ENCODE results near the gene MFN2. TPM values are rescaled to one million over a fixed set of nuclear protein-coding genes. Genes with fewer than 3 reads are reported as not detected.
A peak's percentile ranks its signal among the peaks of the same experiment; 100 is the strongest.

Gene MFN2
- polyA plus RNA-seq, 1 donor: 72.6 TPM

DNA sequence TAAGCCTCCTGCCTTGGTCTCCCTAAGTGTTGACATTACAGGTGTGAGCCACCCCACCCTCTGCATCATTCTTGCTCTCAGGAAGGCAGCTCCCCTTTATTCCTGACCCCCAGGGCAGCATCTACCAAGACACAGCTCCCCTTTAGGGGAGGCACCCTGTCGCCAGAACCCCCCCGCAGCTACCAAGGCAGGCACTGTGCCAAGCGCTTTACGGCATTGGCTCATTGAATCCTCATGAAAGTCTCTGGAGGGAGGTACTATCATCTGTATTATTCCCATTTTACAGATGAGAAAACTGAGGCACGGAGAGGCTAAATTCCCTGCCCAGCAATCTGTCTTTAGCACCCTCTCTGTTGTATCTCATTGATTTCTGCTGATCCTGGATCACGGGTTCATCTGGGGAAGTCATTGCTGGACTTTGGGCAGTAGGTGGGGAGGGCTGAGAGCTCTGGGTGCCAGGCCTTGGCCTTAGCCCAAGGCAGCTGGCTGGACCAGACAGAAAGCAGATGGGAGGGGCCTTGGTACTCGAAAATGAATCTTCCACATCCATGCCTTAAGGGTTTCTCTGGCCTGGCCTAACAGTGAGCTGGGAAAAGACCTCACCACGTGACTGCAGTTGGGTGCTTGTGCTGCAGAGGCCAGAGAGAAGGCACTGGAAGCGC lies 39.9 kb upstream of the MFN2 start:
- H3K36me3 ChIP-seq (ENCODE audit: control insufficient read depth, insufficient read depth, low read length): peaks cover 20% of the 10 kb centered on the region
- no peaks in the 10 kb centered on the region for H3K27me3 ChIP-seq (ENCODE audit: control insufficient read depth, insufficient read depth, low read length)
- WGBS (ENCODE audit: insufficient coverage, low lambda C conversion rate): no CpG with 5 or more reads among the region's 9 CpGs
- H3K4me1 ChIP-seq (ENCODE audit: control insufficient read depth, insufficient read depth, low read length): no peaks in the 10 kb centered on the region
- peak; percentile 51 to 64 for DNase-seq
- no peaks in the 10 kb centered on the region for H3K9me3 ChIP-seq (ENCODE audit: control insufficient read depth, low read depth, low read length)
- H3K27ac ChIP-seq (ENCODE audit: low read length): no peak overlapping the region
- H3K4me3 ChIP-seq (ENCODE audit: low read length): no peak overlapping the region

DNA sequence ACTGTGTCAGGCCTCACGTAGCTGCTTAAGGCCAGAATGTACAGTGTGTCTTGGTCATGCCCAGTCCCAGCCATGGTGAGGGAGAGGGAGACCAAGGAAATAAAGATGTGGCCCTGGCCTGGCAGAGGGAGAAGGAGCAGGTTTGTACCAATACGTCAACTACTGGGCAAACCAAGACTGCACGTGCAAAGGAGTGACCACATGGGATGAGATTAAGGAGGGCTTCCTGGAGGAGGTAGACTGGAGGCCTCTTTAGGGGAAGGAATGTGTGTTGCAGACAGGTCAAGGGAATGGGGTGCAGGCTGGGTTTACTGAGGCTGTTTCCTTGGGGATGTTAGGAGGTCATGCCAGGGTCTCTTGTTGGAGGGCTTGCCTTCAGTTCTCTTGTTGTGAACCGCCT lies 38.0 kb upstream of the MFN2 start:
- no peaks in the 10 kb centered on the region for H3K4me1 ChIP-seq (ENCODE audit: control insufficient read depth, insufficient read depth, low read length)
- H3K27ac ChIP-seq (ENCODE audit: low read length): no peak overlapping the region
- no peaks in the 10 kb centered on the region for H3K9me3 ChIP-seq (ENCODE audit: control insufficient read depth, low read depth, low read length)
- no CpG with 5 or more reads among the region's 4 CpGs for WGBS (ENCODE audit: insufficient coverage, low lambda C conversion rate)
- no peak for DNase-seq
- H3K36me3 ChIP-seq (ENCODE audit: control insufficient read depth, insufficient read depth, low read length): peaks cover 20% of the 10 kb centered on the region
- no peak overlapping the region for H3K4me3 ChIP-seq (ENCODE audit: low read length)
- H3K27me3 ChIP-seq (ENCODE audit: control insufficient read depth, insufficient read depth, low read length): no peaks in the 10 kb centered on the region

DNA sequence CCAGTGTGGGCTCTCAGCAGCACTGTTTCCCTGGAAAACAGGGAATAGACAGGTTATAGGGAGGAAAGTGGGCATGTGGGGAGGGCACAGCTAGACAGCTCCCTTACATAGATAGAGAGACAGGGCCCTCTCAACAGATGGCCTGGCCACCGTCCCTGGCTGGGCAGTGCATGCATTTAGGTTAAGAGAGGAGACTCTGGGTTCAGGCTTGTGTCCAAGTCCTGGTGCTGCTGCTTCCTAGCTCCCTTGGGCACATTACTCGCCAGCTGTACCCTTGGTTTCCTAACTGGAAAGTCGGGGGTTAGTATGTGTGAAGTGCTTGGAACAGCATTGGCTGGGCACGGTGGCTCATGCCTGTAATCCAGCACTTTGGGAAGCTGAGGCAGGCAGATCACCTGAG lies 36.6 kb upstream of the MFN2 start:
- no peak overlapping the region for H3K4me3 ChIP-seq (ENCODE audit: low read length)
- no CpG with 5 or more reads among the region's 4 CpGs for WGBS (ENCODE audit: insufficient coverage, low lambda C conversion rate)
- H3K9me3 ChIP-seq (ENCODE audit: control insufficient read depth, low read depth, low read length): no peaks in the 10 kb centered on the region
- no peak overlapping the region for H3K27ac ChIP-seq (ENCODE audit: low read length)
- peaks cover 20% of the 10 kb centered on the region for H3K36me3 ChIP-seq (ENCODE audit: control insufficient read depth, insufficient read depth, low read length)
- no peaks in the 10 kb centered on the region for H3K4me1 ChIP-seq (ENCODE audit: control insufficient read depth, insufficient read depth, low read length)
- no peak for DNase-seq
- H3K27me3 ChIP-seq (ENCODE audit: control insufficient read depth, insufficient read depth, low read length): no peaks in the 10 kb centered on the region

DNA sequence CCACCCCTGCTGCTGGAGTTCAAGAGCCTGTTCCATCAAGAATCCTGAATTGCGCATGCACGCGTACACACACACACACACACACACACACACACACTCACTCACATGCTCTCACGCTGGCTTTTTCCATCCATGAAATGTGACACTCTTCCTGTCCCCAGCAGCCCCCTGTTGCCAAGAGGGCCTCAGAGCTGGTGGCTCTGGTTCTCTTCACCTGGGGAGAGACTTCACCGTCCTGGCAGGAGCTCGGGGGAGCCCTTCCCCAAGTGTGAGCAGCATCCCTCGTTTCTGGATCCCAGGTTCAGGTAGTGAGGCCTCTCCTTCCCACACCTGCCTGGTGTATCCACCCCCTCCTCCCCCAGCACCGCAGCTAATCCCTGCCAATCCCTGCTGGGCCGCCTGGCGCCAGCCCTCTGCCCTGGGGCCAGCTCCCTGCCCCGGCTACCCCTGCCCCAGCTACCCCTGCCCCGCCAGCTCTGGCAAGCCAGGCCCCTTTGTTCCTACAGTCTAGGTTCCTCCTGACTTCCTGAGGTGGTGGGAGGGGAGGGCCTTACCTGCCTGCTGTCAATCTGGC lies 35.8 kb upstream of the MFN2 start:
- DNase-seq: no peak
- Histone ChIP-seq H3K36me3 (ENCODE audit: control insufficient read depth, insufficient read depth, low read length) (peaks cover 25% of the 10 kb centered on the region), H3K27ac (ENCODE audit: low read length) (no peak overlapping the region), H3K4me3 (ENCODE audit: low read length) (no peak overlapping the region), H3K27me3 (ENCODE audit: control insufficient read depth, insufficient read depth, low read length) (no peaks in the 10 kb centered on the region), H3K9me3 (ENCODE audit: control insufficient read depth, low read depth, low read length) (no peaks in the 10 kb centered on the region), H3K4me1 (ENCODE audit: control insufficient read depth, insufficient read depth, low read length) (no peaks in the 10 kb centered on the region)
- WGBS (ENCODE audit: insufficient coverage, low lambda C conversion rate): 60% methylated on average over 1 of the region's 12 CpGs

DNA sequence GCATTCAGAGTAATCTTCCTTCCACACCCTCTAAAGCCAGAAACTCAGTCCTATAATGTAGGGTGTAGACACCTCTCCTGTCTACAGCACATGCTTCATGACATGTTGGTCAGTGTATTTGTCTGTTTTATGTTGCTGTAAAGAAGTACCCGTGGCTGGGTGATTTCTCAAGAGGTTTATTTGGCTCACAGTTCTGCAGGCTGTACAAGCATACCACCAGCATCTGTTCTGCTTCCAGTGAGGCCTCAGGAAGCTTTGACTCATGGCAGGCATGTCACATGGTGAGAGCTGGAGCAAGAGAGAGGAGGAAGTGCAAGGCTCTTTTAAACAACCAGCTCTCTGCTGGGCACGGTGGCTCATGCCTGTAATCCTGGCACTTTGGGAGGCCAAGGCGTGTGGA lies 33.6 kb upstream of the MFN2 start:
- no peaks in the 10 kb centered on the region for H3K9me3 ChIP-seq (ENCODE audit: control insufficient read depth, low read depth, low read length)
- no peaks in the 10 kb centered on the region for H3K27me3 ChIP-seq (ENCODE audit: control insufficient read depth, insufficient read depth, low read length)
- no peak overlapping the region for H3K4me3 ChIP-seq (ENCODE audit: low read length)
- no peak for DNase-seq
- H3K4me1 ChIP-seq (ENCODE audit: control insufficient read depth, insufficient read depth, low read length): no peaks in the 10 kb centered on the region
- peaks cover 27% of the 10 kb centered on the region for H3K36me3 ChIP-seq (ENCODE audit: control insufficient read depth, insufficient read depth, low read length)
- H3K27ac ChIP-seq (ENCODE audit: low read length): no peak overlapping the region
- no CpG with 5 or more reads among the region's 3 CpGs for WGBS (ENCODE audit: insufficient coverage, low lambda C conversion rate)

DNA sequence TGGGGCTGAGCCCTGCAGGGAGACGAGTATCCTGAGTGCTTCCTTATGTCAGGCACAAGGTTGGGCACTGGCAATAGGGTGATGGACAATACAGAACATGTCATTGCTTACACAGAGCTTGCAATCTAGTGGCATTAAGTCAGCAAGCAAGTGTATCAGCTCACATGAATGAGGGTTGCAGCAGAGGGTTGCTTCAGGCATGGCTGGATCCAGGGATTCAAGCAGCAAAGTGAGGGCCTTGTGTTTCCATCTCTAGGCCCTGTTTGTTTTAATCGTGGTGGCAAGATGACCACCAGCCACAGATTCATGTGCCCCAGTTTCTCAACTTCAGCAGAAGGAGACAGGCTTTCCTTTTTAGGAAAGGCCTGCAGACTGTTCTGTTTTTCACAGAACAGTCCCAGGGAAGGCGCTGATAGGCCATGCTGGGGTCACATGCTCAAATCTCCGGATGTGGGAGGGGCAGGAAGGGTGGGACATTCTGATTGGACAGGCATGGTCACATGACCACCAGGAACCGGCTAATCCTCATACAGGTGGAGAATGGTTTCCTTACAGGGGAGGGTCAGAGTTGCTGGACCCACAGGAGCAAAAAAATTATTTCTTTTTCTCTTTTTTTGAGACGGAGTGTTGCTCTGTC lies 31.3 kb upstream of the MFN2 start:
- no peak overlapping the region for H3K4me3 ChIP-seq (ENCODE audit: low read length)
- no peaks in the 10 kb centered on the region for H3K4me1 ChIP-seq (ENCODE audit: control insufficient read depth, insufficient read depth, low read length)
- no peak overlapping the region for H3K27ac ChIP-seq (ENCODE audit: low read length)
- WGBS (ENCODE audit: insufficient coverage, low lambda C conversion rate): no CpG with 5 or more reads among the region's 6 CpGs
- no peak for DNase-seq
- H3K36me3 ChIP-seq (ENCODE audit: control insufficient read depth, insufficient read depth, low read length): peaks cover 32% of the 10 kb centered on the region
- no peaks in the 10 kb centered on the region for H3K27me3 ChIP-seq (ENCODE audit: control insufficient read depth, insufficient read depth, low read length)
- H3K9me3 ChIP-seq (ENCODE audit: control insufficient read depth, low read depth, low read length): no peaks in the 10 kb centered on the region

DNA sequence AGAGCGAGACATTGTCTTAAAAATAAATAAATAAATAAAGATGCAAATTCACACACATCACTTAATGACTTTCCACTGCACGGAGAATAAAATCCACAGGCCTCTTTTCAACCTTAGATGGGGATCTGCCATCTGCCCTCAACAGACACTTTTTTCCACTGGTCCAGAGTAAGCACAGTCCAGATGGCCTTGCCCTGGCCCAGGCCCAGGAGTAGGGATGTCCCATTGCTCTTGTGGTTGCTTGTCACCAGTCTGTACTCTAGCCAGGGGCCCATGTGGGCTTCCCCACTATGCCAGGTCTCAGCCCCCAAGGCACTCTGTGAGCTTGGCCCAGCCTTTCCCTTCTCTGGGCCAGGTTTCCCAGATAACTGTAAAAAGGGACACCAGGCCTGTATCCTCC lies 28.3 kb upstream of the MFN2 start:
- Histone ChIP-seq H3K9me3 (ENCODE audit: control insufficient read depth, low read depth, low read length) (no peaks in the 10 kb centered on the region), H3K4me3 (ENCODE audit: low read length) (no peak overlapping the region), H3K27ac (ENCODE audit: low read length) (no peak overlapping the region), H3K36me3 (ENCODE audit: control insufficient read depth, insufficient read depth, low read length) (peaks cover 42% of the 10 kb centered on the region), H3K27me3 (ENCODE audit: control insufficient read depth, insufficient read depth, low read length) (no peaks in the 10 kb centered on the region), H3K4me1 (ENCODE audit: control insufficient read depth, insufficient read depth, low read length) (no peaks in the 10 kb centered on the region)
- no peak for DNase-seq
- WGBS (ENCODE audit: insufficient coverage, low lambda C conversion rate): no CpG with 5 or more reads among the region's 2 CpGs

DNA sequence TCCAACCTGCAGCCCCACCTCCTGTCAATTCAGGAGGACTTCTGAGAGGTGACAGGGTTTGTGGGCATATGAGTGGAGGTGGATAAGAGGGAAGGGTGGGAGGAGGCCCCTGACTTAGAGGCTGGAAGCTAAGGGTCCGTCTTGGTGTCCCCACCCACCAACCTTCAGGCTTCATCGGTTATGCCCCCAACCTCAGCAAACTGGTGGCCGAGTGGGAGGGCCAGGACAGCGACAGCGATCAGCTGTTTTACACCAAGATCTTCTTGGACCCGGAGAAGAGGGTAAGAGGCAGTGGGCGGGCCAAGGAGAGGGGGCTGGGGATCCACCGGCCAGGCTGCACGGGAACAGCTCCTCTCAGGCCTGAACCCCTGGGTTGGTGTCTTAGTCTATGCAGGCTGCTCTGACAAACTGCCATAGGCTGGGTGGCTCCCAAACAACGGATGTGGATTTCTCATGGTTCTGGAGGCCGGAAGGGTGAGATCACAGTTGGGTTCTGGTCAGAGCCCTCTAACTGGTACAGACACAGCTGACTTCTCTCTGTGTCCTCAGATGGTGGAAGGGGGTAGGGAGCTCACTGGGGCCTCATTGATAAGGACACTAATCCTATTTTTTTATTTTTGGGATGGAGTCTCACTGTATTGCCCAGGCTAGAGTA lies 27.7 kb upstream of the MFN2 start:
- Histone ChIP-seq H3K36me3 (ENCODE audit: control insufficient read depth, insufficient read depth, low read length) (peaks cover 49% of the 10 kb centered on the region), H3K27ac (ENCODE audit: low read length) (no peak overlapping the region), H3K4me1 (ENCODE audit: control insufficient read depth, insufficient read depth, low read length) (no peaks in the 10 kb centered on the region), H3K9me3 (ENCODE audit: control insufficient read depth, low read depth, low read length) (no peaks in the 10 kb centered on the region), H3K27me3 (ENCODE audit: control insufficient read depth, insufficient read depth, low read length) (no peaks in the 10 kb centered on the region), H3K4me3 (ENCODE audit: low read length) (no peak overlapping the region)
- DNase-seq: no peak
- no CpG with 5 or more reads among the region's 11 CpGs for WGBS (ENCODE audit: insufficient coverage, low lambda C conversion rate)

DNA sequence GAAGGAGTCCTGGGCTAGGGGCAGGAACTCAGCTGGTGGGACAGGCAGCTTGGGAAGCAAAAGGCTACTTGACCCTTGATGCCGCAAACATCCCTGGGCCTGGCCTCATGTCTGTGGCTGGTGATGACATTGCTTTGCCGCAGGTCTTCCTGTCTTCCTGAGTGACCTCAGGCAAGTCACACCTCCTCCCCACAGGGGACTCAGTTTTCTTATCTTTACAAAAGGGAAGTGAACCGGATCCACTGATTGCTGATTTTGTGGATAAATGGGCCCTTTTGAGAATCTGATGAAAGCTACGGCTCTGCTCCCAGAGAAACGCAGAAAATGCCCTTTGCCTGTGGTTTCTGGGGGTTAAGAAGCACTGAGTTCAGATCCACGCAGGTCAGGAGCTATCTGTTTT lies 25.0 kb upstream of the MFN2 start:
- DNase-seq: no peak
- peaks cover 53% of the 10 kb centered on the region for H3K36me3 ChIP-seq (ENCODE audit: control insufficient read depth, insufficient read depth, low read length)
- H3K4me3 ChIP-seq (ENCODE audit: low read length): no peak overlapping the region
- H3K4me1 ChIP-seq (ENCODE audit: control insufficient read depth, insufficient read depth, low read length): no peaks in the 10 kb centered on the region
- H3K9me3 ChIP-seq (ENCODE audit: control insufficient read depth, low read depth, low read length): no peaks in the 10 kb centered on the region
- H3K27me3 ChIP-seq (ENCODE audit: control insufficient read depth, insufficient read depth, low read length): no peaks in the 10 kb centered on the region
- 100% methylated on average over 1 of the region's 6 CpGs for WGBS (ENCODE audit: insufficient coverage, low lambda C conversion rate)
- no peak overlapping the region for H3K27ac ChIP-seq (ENCODE audit: low read length)

DNA sequence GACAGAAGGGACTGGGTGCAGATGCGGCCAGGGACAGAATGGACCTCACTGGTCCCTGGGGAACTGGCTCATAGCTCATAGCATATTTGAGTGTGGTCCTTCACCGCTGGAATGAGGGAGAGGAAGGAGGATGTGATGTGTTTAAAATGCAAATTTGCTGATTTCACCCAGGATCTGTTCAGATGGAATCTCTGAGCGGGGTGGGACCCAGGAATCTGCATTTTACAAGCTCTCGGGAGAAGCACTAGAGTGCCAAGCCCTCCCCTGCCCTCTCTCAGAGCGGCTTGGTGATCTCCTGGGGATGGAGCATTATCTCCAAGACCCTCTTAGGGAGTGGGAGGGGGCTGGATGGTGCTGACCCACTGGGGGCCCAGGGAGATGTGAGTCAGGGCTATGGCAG lies 22.8 kb upstream of the MFN2 start:
- Histone ChIP-seq H3K36me3 (ENCODE audit: control insufficient read depth, insufficient read depth, low read length) (peaks cover 45% of the 10 kb centered on the region), H3K4me1 (ENCODE audit: control insufficient read depth, insufficient read depth, low read length) (peaks cover 9% of the 10 kb centered on the region), H3K9me3 (ENCODE audit: control insufficient read depth, low read depth, low read length) (no peaks in the 10 kb centered on the region), H3K4me3 (ENCODE audit: low read length) (no peak overlapping the region), H3K27ac (ENCODE audit: low read length) (no peak overlapping the region), H3K27me3 (ENCODE audit: control insufficient read depth, insufficient read depth, low read length) (no peaks in the 10 kb centered on the region)
- no CpG with 5 or more reads among the region's 5 CpGs for WGBS (ENCODE audit: insufficient coverage, low lambda C conversion rate)
- DNase-seq: no peak
